GM12801 (cell line): Measurements from ENCODE around the gene REPS1.

ENCODE experiments used
- CTCF ChIP-seq: IDR thresholded peaks from one replicate; pipeline ENCODE4 v1.5.1; 2011; ENCODE audit warnings: control low read depth; ENCODE audit not compliant: insufficient read length; ENCODE audit errors: extremely low read depth

REPS1 gene

GRCh38 chr6:138997136-138997535, 9.1 kb upstream of the REPS1 start:
- TF ChIP-seq CTCF: no peak

GRCh38 chr6:138996524-138996923, 8.5 kb upstream of the REPS1 start:
- TF ChIP-seq CTCF: no peak

- no peak for TF ChIP-seq CTCF
These were observed 3.2 kb upstream of the REPS1 start for GRCh38 chr6:138991206-138991605.

GRCh38 chr6:138989098-138989983, 1.3 kb upstream of the REPS1 start:
- no peak for TF ChIP-seq CTCF

- no peak for TF ChIP-seq CTCF
These were observed 399 bp upstream of the REPS1 start for GRCh38 chr6:138988469-138988834.

GRCh38 chr6:138987080-138987642, 892 bp downstream of the REPS1 start:
- TF ChIP-seq CTCF: no peak

GRCh38 chr6:138986578-138986977, 1.5 kb downstream of the REPS1 start:
- no peak for TF ChIP-seq CTCF
